Amygdala (tissue), 56 donors: ENCODE measurements around the gene OTC.

ENCODE experiments used
- DNase-seq, 56 donors: peaks; one replicate each; lab custom pipeline; 2025; lab: John Stamatoyannopoulos, UW

Gene OTC

GRCh38 chrX:38352362-38352761 lies at the start of gene OTC:
Gene OTC (plus strand): TSS chrX:38352604. CDS start chrX:38352697, 93 bp downstream.
- no peak for DNase-seq

- DNase-seq = no peak
Observed at GRCh38 chrX:38304010-38304409, 48.4 kb upstream of the OTC start.

GRCh38 chrX:38305971-38306370 lies 46.4 kb upstream of the OTC start:
- no peak for DNase-seq

- DNase-seq = no peak
Observed at GRCh38 chrX:38311743-38312142, 40.7 kb upstream of the OTC start.

GRCh38 chrX:38312436-38312835 lies 40.0 kb upstream of the OTC start:
- no peak for DNase-seq

GRCh38 chrX:38313190-38313589 lies 39.2 kb upstream of the OTC start:
- DNase-seq = no peak

GRCh38 chrX:38315186-38315585 lies 37.2 kb upstream of the OTC start:
- no peak for DNase-seq

- no peak for DNase-seq
Observed at GRCh38 chrX:38318196-38318595, 34.2 kb upstream of the OTC start.

- no peak for DNase-seq
Observed at GRCh38 chrX:38318606-38319005, 33.8 kb upstream of the OTC start.

- no peak for DNase-seq
Observed at GRCh38 chrX:38320819-38321218, 31.6 kb upstream of the OTC start.

GRCh38 chrX:38326086-38326485 lies 26.3 kb upstream of the OTC start:
- no peak for DNase-seq

GRCh38 chrX:38327007-38327774 lies 25.2 kb upstream of the OTC start, which contains the start of gene RPGR:
Gene RPGR (minus strand): TSS chrX:38327509. CDS start chrX:38327367, 142 bp downstream.
- DNase-seq = peak; percentile 12 to 93 (median 81)

- DNase-seq = no peak
Observed at GRCh38 chrX:38327775-38328081, 24.7 kb upstream of the OTC start.

- DNase-seq = no peak
Observed at GRCh38 chrX:38332505-38332904, 19.9 kb upstream of the OTC start.

GRCh38 chrX:38335382-38335781 lies 17.0 kb upstream of the OTC start:
- peak in 6 of 56 donors; percentile 0 to 17 (median 2) for DNase-seq

- DNase-seq = no peak
Observed at GRCh38 chrX:38336538-38337240, 15.7 kb upstream of the OTC start.

GRCh38 chrX:38341442-38341841 lies 11.0 kb upstream of the OTC start:
- no peak for DNase-seq

GRCh38 chrX:38342853-38343778 lies 9.3 kb upstream of the OTC start:
- no peak for DNase-seq

- no peak for DNase-seq
Observed at GRCh38 chrX:38346150-38346549, 6.3 kb upstream of the OTC start.

GRCh38 chrX:38347136-38347535 lies 5.3 kb upstream of the OTC start:
- peak in 4 of 56 donors; percentile 0 to 7 (median 1) for DNase-seq

- no peak for DNase-seq
Observed at GRCh38 chrX:38351346-38351745, 1.1 kb upstream of the OTC start.
